Left lung (tissue), 10 donors: Measurements from ENCODE around the gene FXYD4. TPM values are rescaled to one million over a fixed set of nuclear protein-coding genes. Genes with fewer than 3 reads are reported as not detected.

ENCODE experiments used
- ATAC-seq: fragments of 200-7000 bp; cut with Tn5 transposase; one replicate; pipeline ENCODE4 v1.9.1; 2020; ENCODE audit warnings: moderate library complexity
- DNase-seq, 4 donors: peaks; one replicate each; pipeline ENCODE4 v3.0.0-alpha.2; 2013 to 2020
- H3K27ac ChIP-seq, 2 donors: fragments of 200-600 bp; sonication (generic) in 1 of 2; one replicate each; pipeline versions ENCODE4 v1.5.0 to v1.8.0; 2020 to 2021
- H3K27me3 ChIP-seq, 2 donors: fragments of 200-600 bp; sonication (generic) in 1 of 2; one replicate each; pipeline versions ENCODE4 v1.5.0 to v1.8.0; 2020 to 2021
- H3K36me3 ChIP-seq, 2 donors: fragments of 200-600 bp; sonication (generic) in 1 of 2; one replicate each; pipeline versions ENCODE4 v1.5.0 to v1.8.0; 2020 to 2021
- H3K4me1 ChIP-seq, 2 donors: fragments of 200-600 bp; one replicate each; pipeline ENCODE4 v1.8.0; 2021
- H3K4me3 ChIP-seq, 2 donors: fragments of 200-600 bp; sonication (generic) in 1 of 2; one replicate each; pipeline versions ENCODE4 v1.5.0 to v1.8.0; 2020 to 2021; ENCODE audit warnings: mild to moderate bottlenecking in 1 of 2
- H3K9me3 ChIP-seq, 2 donors: fragments of 200-600 bp; sonication (generic) in 1 of 2; one replicate each; pipeline versions ENCODE4 v1.5.0 to v1.8.0; 2020 to 2021
- CTCF ChIP-seq, 2 donors: fragments of 200-600 bp; sonication (generic) in 1 of 2; IDR thresholded peaks; one replicate each; pipeline versions ENCODE4 v1.5.0 to v1.8.0; 2021; ENCODE audit warnings: antibody characterized with exemption in 2 of 2
- intact Hi-C, 2 donors: fragments of 100-400 bp; cut with DNase I; formaldehyde crosslinking; loops; one replicate each; pipeline versions ENCODE4 v1.11.2 to v1.14.2; 2022
- polyA plus RNA-seq, 6 donors: library from polyadenylated mRNA; unstranded; fragments of 120-200 nt; gene quantifications; one replicate each; pipeline ENCODE4 v1.2.1, GENCODE V29; 2013; ENCODE audit not compliant: insufficient read length in 6 of 6
- total RNA-seq, 2 donors: library from RNA; stranded (reverse); fragmentation: NEBNext Ultra II Directional; extraction: Animal tissue kit (Norgen Biotek cat#: 25700); gene quantifications; one replicate each; pipeline ENCODE4 v1.2.1, GENCODE V29; 2021
- donor health status: DM: no; HTN: yes; CAD: no.
- donor health status: DM: no; HTN: no; CAD: no.

Gene FXYD4
- total and polyA plus RNA-seq, 8 donors = 1.0 to 6.0 TPM; not detected in 6

GRCh38 chr10:43408331-43408709, 36.9 kb downstream of the FXYD4 start:
- DNase-seq (no peak), ATAC-seq (no peak)
- H3K4me3 ChIP-seq = peak overlapping the region; percentile 75 to 87
- H3K27ac ChIP-seq = peak overlapping the region; percentile 97 to 99
- H3K36me3 ChIP-seq = peaks cover 0 to 5% of the 10 kb centered on the region in 2 donors
- no peaks in the 10 kb centered on the region for H3K9me3 ChIP-seq
- intact Hi-C loops = no loop called here
- TF ChIP-seq CTCF (IDR thresholded peaks at IDR 0.05) = no peak
- peaks cover 17 to 40% of the 10 kb centered on the region in 2 donors for H3K4me1 ChIP-seq
- no peaks in the 10 kb centered on the region for H3K27me3 ChIP-seq

- no peaks in the 10 kb centered on the region for H3K27me3 ChIP-seq
- peaks cover 13 to 35% of the 10 kb centered on the region in 2 donors for H3K4me1 ChIP-seq
- no peaks in the 10 kb centered on the region for H3K9me3 ChIP-seq
- peak; percentile 95 to 98 (median 96) for DNase-seq
- H3K36me3 ChIP-seq = no peaks in the 10 kb centered on the region
- H3K27ac ChIP-seq = peak within 1 kb of the TSS; percentile 97 to 99
- TF ChIP-seq CTCF (IDR thresholded peaks at IDR 0.05) = no peak
- peak; percentile 88 for ATAC-seq
- H3K4me3 ChIP-seq = peak within 1 kb of the TSS; percentile 75 to 87
- intact Hi-C loops = no loop called here
These were observed 37.4 kb downstream of the FXYD4 start, which contains the start of gene HNRNPF for GRCh38 chr10:43408710-43409384. Gene HNRNPF, minus strand, starts transcription at chr10:43409186. Its CDS starts 21,302 bp downstream, at chr10:43387884.

- Histone ChIP-seq H3K9me3 (no peaks in the 10 kb centered on the region), H3K4me1 (peaks cover 10 to 28% of the 10 kb centered on the region in 2 donors), H3K36me3 (no peaks in the 10 kb centered on the region), H3K4me3 (peak overlapping the region; percentile 46 to 75), H3K27me3 (no peaks in the 10 kb centered on the region), H3K27ac (peak overlapping the region; percentile 97 to 99)
- no peak for TF ChIP-seq CTCF (IDR thresholded peaks at IDR 0.05)
- ATAC-seq (peak; percentile 38), DNase-seq (peak in 2 of 4 donors; percentile 72 to 89)
- intact Hi-C loops = no loop called here
These were observed 38.1 kb downstream of the FXYD4 start for GRCh38 chr10:43409385-43410109.

- Histone ChIP-seq H3K4me1 (peaks cover 7 to 20% of the 10 kb centered on the region in 2 donors), H3K4me3 (peak overlapping the region in 1 of 2 donors; percentile 75), H3K27me3 (no peaks in the 10 kb centered on the region), H3K27ac (peak overlapping the region in 1 of 2 donors; percentile 97), H3K9me3 (no peaks in the 10 kb centered on the region), H3K36me3 (no peaks in the 10 kb centered on the region)
- intact Hi-C loops = no loop called here
- no peak for ATAC-seq
- DNase-seq = no peak
- no peak for TF ChIP-seq CTCF (IDR thresholded peaks at IDR 0.05)
These were observed 38.9 kb downstream of the FXYD4 start for GRCh38 chr10:43410345-43410744.

GRCh38 chr10:43411536-43411935, 40.1 kb downstream of the FXYD4 start:
- Histone ChIP-seq H3K9me3 (no peaks in the 10 kb centered on the region), H3K27ac (no peak overlapping the region), H3K36me3 (no peaks in the 10 kb centered on the region), H3K27me3 (no peaks in the 10 kb centered on the region), H3K4me1 (peaks cover 0 to 8% of the 10 kb centered on the region in 2 donors), H3K4me3 (no peak overlapping the region)
- no peak for DNase-seq
- ATAC-seq = no peak
- TF ChIP-seq CTCF (IDR thresholded peaks at IDR 0.05) = no peak
- intact Hi-C loops = no loop called here
